ENCODE results near the gene ALOX12B.

DNA sequence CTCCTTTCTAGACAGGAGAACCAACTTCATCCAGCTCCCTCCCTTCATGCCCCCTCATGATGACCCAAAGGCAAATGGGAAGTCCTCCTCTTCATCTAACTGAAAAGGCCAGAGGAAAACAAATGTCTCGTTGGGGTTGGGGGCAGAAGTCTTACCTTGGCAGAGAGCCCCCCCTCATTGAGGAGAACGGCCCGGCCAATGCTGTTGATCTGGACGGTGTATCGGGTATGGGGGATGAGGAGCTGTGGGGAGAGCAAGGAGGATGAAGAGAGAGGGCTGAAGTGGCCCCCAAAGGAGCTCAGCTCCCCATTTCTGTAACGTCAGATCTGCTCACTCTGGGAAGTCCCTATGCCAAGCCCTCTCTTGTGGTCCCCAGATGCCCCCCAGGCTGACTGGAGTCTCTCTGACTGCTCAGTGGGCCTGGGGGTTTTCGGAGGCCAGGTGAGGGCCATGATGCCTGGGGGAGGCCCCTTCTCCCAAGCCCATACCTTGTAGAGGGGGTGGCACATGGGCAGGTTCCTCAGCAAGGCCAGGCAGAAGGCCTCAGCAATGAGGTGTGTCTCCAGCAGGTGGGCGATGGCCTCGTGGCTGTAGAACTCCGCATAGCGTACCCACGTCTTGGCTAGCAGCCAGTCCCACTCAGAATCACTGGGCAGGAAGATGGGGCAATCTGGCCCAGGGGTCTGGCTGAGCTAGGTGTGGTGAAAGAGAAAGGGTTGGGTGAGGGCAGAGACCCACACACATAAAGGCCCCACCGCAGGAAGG, 10.8 kb downstream of the ALOX12B start:
- no peak for TF ChIP-seq POLR2A (IDR thresholded peaks at IDR 0.05)
- TF ChIP-seq, protein P1, sequence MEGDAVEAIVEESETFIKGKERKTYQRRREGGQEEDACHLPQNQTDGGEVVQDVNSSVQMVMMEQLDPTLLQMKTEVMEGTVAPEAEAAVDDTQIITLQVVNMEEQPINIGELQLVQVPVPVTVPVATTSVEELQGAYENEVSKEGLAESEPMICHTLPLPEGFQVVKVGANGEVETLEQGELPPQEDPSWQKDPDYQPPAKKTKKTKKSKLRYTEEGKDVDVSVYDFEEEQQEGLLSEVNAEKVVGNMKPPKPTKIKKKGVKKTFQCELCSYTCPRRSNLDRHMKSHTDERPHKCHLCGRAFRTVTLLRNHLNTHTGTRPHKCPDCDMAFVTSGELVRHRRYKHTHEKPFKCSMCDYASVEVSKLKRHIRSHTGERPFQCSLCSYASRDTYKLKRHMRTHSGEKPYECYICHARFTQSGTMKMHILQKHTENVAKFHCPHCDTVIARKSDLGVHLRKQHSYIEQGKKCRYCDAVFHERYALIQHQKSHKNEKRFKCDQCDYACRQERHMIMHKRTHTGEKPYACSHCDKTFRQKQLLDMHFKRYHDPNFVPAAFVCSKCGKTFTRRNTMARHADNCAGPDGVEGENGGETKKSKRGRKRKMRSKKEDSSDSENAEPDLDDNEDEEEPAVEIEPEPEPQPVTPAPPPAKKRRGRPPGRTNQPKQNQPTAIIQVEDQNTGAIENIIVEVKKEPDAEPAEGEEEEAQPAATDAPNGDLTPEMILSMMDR (IDR thresholded peaks at IDR 0.05) = no peak
